ENCODE measurements around the gene LRRC8B.

GRCh38 chr1:89565521-89565920 is 40.9 kb downstream of the LRRC8B start:
- TF ChIP-seq CTCF (IDR thresholded peaks at IDR 0.05 in 4 of 5, conservative IDR thresholded peaks at IDR 0.05 in 1 of 5) = no peak
- TF ChIP-seq POLR2A (IDR thresholded peaks at IDR 0.05) = no peak

Data from gastrocnemius medialis (tissue), 4 donors.